ENCODE data around the gene AURKA.
A peak's percentile ranks its signal among the peaks of the same experiment; 100 is the strongest.
"Not testable (repeated sequence)": the region's sequence is repeated elsewhere in the genome, so short reads cannot be mapped to it uniquely, and the experiment has no call there.

AURKA gene

DNA sequence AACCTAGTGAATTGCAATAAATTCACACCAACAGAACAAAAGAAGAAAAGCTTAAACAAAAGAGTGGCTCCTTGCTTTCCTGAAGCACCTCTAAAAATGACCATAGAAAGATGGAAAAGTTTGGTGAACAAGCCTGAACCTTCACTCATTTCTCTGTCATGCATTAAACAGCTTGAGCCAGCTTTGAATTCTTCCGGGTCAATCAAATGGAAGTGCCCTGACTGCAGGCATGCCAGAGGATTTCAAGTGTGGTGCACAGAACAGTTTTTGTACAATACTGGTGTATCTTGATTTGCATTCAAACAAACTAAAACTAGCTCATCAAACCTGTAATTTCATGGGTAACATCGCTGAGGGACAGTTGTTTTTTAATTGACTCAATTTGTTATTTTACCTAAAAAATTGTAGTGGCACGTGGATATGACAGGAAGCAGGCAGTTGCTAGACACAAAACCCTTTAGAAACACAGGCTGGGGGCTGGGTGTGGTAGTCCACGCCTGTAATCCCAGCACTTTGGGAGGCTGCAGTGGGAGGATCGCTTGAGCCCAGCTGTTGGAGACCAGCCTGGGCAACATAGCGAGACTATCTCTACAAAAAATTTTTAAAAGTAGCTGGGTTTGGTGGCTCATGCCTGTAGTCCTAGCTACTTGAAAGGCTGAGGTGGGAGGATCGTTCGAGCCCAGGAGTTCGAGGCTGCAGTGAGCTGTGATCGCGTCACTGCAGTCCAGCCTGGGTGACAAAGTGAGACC, 29.1 kb upstream of the AURKA start:
- DNase-seq, result no peak

DNA sequence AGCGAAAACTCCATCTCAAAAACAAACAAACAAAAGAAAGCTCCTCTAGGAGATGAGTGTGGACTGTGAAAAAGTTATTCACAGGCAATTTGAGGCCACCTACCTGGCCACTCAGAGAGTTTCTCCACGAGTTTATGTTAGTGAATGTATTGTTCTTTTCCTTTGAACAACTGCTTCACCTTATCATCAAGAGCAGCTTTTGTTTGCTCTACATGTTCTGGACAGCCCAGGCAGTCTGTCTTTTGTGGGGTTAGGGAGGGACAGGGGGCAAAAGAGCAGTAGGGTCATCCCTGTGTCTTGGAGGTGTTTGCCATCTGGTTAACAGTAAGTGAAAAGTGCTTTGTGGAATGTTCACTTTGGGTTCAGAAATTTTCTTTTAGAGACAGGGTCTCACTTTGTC, 28.0 kb upstream of the AURKA start:
- DNase-seq, result no peak

DNA sequence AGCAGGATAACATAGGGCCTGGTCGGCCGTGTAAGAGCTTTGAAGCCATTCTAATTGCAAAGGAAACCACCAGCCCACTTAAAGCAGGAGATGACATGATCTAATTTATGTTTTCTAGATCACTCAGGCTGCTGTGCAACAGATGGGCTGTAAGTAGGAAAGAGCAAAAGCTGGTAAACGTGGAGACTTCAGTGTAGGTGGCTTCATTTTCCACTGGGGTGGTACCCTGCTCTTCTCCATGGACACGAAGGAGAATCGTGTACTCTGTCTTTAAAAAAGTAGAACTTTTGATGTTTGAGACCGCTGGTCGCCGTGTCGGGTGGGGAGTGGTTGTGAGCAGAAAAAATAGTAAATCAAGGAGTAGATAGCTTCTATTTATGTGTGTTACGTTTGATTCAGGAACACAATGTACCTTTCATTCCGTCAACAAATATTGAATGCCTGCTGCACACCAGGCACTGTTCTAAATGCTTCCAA, 26.4 kb upstream of the AURKA start:
- no peak for DNase-seq

DNA sequence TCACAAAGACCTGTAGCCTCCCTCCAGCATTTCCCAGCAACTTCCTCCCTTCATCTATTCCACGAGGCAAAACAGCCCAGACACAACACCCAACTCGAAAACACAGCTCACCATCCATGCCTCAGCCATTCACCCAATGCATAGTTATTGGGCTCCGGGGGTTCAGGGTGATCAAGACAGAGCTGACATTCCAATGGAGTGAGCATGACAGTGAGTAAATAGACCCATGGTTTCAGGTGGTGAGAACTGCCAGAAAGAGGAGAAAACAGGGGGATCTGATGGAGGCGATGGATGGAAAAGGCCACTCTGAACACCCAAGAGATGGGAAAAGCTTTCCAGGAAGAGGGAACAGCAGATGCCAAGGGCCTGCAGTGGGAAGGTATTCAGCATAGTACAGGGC, 25.9 kb upstream of the AURKA start:
- no peak for DNase-seq

DNA sequence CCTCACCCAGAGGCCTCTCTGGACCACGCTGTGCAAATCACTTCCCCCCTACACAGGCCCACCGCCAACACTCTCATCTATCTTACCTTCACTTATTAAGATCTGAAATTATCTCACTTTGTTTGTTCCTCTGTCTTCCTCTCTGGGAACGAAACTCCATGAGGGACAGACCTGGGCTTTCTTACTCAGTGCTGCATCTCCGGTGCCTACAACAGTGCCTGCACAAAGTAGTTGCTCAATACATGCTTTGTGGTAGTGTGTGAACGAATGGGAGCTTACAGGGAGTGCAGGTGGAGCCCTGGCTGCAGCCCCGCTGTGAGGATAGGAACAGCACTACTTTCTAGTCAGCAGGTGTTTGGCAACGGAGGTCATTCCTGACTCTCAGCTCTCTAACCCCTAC, 25.4 kb upstream of the AURKA start:
- no peak for DNase-seq

DNA sequence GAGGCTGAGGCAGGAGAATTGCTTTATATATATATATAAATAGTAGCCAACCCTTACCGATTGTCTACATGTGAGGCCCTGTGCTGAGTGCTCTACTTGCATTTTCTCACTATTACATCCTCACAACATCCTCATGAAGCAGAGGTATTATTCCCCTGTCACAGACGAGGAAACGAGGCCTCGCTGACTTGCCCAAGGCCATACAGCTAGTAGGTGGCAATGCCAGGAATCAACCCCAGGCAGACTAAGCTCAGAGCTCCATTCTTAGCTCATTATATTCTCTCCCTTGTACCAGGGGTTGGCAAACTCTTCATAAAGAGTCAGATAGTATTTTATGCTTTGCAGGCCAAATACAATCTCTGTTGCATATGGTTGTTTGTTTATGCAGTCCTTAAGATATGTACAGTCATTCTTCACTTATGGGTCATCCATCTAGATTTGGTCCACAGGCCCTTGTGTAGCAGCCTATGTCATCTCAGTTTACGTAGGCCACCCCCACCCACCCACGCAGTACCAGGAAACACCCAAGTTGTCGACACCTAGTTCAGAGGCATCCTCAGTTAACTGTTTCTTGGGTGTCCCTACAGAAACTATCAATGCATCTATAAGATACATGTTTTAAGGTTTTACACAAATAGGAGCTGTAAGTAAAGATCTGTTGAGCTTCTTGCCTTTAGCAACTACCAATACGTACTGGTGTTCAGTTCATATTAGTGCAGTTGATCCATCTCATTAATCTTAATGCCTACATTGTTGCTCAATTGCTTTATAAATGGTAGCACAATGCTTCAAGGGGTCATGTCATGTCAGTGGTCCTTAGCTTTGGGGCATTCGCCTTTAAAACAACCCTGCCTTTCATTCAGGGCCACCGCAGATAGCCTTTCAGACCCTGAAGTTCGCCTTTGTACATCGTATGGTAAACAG, 23.1 kb upstream of the AURKA start:
- DNase-seq, result peak; percentile 46

DNA sequence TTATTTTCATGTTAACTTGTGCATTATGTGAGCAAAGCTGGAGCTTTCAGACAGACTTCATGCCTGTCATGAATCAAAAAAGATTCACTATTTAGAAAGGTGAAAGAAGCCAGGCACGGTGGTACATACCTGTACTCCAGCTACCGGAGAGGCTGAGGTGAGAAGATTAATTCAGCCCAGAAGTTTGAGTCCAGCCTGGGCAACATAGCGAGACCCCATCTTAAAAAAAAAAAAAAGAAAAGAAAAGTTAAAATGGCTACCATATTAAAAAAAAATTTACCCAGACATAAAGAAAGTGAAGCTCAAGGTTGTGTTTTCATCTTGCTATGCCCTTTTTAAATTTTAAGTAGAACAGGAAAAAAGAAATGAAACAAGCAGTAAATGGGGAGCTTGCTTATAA, 20.9 kb upstream of the AURKA start:
- DNase-seq, result no peak

DNA sequence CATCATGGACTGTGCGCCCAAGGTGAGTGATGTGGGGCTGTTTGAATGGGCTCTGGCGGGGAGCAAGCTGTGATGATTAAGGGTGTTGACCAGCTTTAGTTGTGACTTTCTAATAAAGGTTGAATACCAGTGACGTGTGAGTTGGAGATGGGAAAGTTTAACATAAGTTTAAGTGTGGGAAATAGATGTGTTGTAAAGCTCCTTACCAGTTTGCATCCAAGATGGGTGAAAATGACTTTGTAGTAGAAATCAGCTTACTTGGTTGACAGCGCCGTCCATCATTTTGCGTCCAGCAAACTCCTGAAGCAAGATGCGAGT, 20.4 kb upstream of the AURKA start:
- no peak for DNase-seq

DNA sequence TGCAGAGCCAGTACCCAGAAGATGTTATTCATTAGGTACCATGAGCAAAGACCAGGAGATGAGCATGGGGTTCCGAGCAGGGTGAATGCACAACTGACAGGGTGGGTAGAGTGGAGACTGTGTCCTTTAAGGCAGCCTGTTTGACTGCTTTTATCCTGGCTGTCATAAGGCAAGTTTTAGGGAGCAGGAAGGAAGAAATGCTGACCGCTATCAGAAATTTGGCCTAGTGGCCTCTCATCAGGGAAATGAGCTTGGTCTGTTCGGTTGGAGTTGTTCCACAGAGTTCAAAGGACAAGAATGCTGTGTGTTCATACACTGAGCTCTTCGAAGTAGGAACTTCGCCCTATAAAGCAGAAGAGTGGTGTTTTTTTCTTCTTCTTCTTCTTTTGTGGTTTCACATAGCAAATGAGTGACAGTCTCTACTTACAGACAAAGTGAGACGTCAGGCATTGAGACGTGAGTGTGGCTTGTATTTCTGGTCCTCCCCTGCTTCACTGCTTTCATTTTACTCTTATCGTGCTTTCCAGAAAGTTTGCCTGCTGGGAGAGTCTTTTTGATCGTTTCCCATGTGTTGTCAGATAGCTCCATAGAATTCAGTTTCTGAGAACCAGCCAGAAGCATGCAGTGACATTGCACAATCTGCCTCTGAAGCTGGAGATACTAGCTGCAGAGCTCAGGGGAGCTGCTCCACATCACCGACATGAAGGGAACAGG, 19.9 kb upstream of the AURKA start, which contains the start of gene CASS4:
Gene CASS4, plus strand, starts transcription at position 502 of the 714 bp plus-strand sequence. Its CDS starts 199 bp downstream, at position 701.
- DNase-seq, result peak; percentile 51

DNA sequence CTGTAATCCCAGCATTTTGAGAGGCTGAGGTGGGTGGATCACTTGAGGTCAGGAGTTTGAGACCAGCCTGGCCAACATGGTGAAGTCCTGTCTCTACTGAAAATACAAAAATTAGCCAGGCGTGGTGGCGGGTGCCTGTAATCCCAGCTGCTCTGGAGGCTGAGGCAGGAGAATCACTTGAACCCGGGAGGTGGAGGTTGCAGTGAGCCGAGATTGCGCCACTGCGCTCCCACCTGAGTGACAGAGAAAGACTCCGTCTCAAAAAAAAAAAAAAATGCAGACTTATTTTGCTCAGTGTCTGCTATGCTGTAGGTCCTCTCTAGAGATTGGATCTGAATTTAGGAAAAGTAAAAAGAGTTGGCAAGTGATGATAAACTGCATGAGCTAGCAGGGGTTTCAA, 19.3 kb upstream of the AURKA start:
- not testable (repeated sequence) for DNase-seq

DNA sequence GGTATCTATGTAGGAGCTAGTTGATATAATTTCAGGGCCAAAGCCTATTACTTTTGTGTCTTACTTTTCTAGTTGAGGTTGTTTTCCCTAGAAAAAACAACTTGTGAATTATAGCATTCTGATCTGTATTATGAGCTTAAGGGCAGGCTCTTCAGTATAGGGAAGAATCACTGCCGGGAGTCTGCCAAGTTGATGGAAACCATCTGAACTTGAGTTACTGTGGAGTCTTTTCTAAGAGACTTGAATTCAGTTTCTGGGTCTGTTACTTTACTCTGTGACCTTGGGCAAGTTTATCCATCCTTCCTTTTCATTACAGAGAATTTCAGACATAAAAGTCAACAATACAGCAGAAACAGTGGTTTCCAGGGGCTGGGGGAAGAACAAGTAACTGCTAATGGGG, 17.9 kb upstream of the AURKA start:
- no peak for DNase-seq

DNA sequence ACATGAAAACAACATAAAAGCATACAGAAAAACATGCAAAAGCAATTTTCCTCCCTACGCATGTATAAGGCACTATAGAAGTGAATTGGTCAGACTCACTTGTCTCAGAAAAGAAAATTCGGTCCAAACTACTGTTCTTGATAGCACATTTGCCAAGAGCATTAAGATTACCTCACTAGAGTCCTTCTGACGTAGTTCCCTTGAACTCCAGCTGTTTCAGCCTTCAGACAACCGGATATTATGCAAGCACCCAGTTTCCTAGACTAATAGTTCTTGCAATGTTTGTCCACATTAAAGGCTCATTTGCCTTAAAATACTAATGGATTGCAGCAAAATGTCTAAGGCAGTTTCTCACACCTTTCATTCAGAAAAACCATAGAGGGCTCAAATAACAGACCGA, 17.5 kb upstream of the AURKA start:
- DNase-seq, result no peak

DNA sequence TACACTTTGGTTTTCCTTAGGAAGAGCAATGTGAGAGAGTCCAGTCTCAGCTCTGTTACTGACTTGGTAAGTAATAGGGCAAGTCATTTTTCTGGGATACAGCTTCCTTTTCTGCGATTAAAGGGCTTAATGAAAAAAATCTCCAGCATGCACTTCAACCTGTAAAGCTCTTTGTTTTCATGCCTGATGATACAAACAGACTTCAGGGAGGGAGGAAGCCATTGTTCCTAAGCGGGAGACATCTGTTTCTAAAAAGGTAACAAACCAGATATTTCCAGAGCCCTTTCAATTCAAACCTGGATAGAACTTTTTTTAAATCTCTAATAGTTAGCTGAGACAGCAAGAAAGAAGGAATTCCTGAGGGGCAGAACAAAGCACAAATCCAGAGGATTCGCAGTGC, 14.9 kb upstream of the AURKA start:
- no peak for DNase-seq

DNA sequence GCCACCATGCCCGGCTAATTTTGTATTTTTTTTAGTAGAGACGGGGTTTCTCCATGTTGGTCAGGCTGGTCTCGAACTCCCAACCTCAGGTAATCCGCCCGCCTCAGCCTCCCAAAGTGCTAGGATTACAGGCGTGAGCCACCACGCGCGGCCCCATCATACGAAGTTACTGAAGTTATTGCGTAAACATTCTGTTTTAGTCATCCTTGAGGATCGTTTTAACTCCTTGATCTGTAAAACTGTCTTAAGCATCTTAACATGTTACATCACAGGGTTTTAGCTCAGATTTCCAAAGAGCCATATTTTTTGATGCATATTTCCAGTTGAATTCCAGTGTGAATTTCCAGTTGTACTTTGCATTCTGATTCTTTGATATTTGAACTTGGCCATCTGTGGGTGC, 13.3 kb upstream of the AURKA start:
- DNase-seq, result not testable (repeated sequence)

DNA sequence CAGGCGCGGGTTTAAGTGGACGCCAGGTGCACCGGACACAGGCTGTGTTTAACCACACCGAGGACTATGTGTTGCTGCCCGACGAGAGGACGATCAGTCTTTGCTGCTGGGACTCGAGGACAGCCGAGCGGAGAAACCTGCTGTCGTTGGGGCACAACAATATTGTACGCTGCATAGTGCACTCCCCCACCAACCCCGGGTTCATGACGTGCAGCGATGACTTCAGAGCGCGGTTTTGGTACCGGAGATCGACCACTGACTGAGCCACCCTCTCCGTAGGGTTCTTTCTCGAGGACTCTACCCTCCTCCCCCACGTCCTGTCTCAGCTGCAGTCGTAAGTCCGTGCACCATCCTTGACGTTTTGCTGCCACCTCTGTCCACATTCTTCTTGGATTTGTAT, 11.4 kb upstream of the AURKA start:
- no peak for DNase-seq

DNA sequence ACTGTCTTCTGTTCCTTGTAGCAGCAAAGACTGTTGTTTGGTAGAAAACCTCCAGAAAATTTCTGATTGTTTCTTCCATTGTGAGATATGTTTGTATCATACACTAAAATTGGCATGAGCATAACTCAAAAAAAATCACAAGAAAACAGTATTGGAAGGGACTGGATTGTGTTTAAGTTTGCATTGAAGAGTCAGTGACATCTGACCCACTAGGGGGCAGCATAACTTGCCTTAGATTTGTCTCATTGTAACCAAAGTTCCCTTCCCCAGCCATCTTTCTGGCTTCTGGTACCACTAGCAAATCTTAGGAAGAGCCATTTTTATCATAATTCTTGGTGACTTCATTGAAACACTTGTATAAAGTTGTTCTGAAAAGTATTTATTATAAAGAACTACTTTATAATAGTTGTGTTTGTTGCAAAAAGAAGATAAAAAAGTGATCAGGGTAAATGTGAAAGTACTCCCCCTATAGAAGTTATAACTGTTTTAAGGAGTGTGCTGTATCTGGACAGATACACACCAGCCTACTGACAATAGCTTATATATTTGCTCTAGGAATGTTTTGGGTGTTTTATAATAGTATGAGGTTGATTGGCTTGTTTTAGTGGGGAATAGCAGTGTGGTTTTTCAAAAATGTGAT, 8.1 kb upstream of the AURKA start:
- DNase-seq, result no peak

DNA sequence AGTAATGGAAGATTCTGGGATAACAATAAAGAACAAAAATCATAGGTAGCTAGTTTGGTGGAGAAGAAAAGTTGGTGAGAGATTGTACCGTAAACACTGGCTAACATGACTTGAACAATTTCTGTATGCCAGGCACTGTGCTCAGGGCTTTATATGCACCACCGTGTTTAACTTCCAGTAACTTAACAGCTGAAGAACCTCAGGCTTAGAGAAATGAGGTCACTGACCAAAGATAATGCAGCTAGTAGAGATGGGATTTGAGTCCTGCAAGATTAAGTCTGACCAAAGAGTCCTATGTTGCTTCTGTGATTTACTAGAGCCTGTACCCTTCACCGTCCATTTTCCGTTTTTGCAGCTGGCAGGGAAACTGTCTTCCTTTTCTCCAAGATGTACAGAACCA, 3.2 kb upstream of the AURKA start:
- DNase-seq, result no peak

DNA sequence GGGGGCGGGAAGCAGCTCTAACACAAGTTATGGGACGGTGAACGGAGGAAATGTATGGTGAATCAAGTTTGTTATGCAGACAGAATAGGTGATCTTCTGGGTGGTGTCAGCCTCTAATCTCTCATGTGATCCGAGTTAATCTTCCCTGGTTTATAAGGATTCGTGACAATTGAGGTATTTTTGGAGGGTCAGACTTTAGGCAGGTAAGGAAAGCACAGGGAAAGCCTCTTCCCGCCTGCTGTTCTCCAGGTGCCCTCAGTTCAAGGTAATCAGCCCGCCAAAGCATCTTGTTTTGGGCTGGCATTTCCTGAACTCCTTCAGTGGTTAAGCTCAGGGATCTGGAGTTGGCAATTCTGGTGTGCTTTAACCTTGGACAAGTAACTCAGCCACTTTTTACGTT, 1.6 kb upstream of the AURKA start:
- DNase-seq, result no peak

DNA sequence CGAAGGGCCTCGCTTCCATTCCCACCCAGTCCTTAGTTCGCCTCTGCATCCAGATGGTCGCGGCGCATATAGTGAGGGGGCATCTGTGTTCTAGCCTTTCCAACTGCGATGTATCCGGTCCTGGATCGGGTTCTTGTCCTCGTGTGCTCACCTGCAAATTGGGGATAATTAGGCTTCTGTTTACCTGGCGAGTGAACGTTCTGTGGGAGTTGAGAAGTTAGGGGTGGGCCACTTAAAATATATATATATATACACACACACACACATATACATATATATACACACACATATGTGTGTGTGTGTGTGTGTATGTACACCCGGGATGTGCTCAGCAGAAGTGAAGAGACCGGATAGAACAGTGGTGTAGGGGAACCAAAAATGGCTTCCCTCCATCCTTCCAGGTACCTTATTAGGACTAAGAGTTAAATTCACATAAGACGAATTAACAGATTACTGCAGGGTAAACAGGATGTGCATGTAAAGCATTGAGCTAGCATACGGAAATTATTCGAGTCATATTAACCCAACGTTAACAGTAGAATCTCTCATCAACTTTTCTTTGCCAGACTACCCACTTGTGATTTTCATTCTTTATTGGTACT, 967 bp upstream of the AURKA start:
- no peak for DNase-seq

DNA sequence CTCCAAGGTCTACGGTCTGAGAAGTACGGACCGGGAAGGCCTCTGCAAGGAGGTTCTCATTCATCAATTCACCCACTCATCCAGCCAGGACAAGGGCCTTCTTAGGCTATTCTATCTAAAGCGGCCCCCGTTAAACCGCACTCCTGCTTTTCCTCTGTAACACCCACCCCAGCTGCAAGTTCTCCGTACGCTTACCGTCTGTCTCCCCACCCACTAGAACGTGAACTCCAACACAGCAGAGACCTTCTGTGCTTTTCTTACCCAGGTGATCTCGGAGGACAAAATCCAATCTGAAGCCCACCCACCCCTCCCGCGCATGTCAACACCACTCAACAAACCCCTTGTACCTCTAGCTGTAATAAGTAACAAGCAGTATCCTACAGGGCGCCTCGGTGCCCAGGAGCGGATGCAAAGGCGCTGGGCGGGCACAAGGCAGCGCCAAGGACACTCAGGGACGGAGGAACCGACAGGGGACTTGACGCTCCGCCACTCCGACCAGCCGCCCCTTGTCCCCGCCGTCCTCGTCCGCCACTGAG, 351 bp downstream of the AURKA start:
- DNase-seq, result no peak

DNA sequence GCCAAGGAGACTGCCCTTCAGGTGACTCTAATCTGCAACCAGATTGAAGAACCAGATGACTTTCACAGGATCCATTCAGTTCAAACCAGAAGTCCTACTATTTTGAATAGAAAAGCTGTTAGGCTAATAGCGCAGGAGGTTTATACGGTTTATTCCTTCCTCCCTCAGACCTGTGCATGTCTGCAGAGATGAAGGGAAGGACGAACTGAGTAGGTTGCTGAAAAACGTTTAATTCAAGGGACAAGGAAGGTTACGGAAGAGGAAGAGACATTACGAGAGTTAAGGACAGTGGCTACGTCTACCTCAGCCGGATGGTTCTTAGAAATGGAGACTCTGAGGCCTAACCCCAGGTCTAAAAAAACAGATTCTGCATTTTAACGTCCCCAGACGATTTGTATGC, 978 bp downstream of the AURKA start:
- no peak for DNase-seq

DNA sequence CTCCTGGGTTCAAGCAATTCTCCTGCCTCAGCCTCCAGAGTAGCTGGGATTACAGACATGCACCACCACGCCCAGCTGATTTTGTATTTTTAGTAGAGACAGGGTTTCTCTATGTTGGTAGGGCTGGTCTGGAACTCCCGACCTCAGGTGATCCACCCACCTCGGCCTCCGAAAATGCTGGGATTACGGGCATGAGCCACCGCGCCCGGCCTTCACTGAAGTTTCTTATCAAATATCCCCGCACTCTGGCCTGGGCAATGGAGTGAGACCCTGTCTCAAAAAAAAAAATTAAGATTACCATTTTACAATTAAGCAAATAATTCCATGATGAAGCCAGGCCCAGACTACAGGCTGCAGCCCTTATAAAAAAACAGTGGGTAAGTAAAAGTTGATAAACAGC, 1.6 kb downstream of the AURKA start:
- not testable (repeated sequence) for DNase-seq
